HepG2 (cell line): ENCODE measurements around the gene HMCN1. TPM values are rescaled to one million over a fixed set of nuclear protein-coding genes. Genes with fewer than 3 reads are reported as not detected.

Experiments used
- ATAC-seq: fragments of 200-7000 bp; cut with Tn5 transposase; 3 replicates; pipeline ENCODE4 v1.9.1; 2020; ENCODE audit warnings: mild to moderate bottlenecking, moderate library complexity
- BruUV-seq: library from RNA; stranded (reverse); fragments of 400-500 nt; replicated peaks from 2 replicates; lab custom pipeline; 2021; lab: Mats Ljungman, UMichigan
- CTCF ChIA-PET: fragments of 300-600 bp; formaldehyde crosslinking; extraction: SDS; loops from one replicate; lab custom pipeline; 2021; ENCODE audit warnings: low total read pairs, inconsistent platforms, low intra/inter-chr PET ratio; lab: Yijun Ruan, JAX
- POLR2A ChIA-PET: fragments of 350-600 bp; sonication (Branson Sonifier 250); formaldehyde crosslinking; loops from one replicate; lab custom pipeline; 2020; ENCODE audit warnings: antibody characterized with exemption, inconsistent platforms; lab: Yijun Ruan, JAX
- DNase-seq: peaks from one replicate; pipeline ENCODE4 v3.0.0-alpha.2; 2015; ENCODE audit warnings: low spot score
- FAIRE-seq: peaks from 3 replicates; lab custom pipeline; 2011; peaks lifted over from hg19 to GRCh38; lab: Jason Lieb, UNC
- H2AFZ ChIP-seq: one replicate; pipeline ENCODE4 v1.6.1; 2011; ENCODE audit warnings: low read length, inconsistent platforms
- H3K27ac ChIP-seq: fragments of 300-600 bp; 3 replicates; pipeline ENCODE4 v1.8.0; 2011; ENCODE audit warnings: mixed run types, mild to moderate bottlenecking, mixed read lengths, low read length, inconsistent platforms; ENCODE audit not compliant: insufficient read depth; ENCODE audit errors: extremely low read length
- H3K27me3 ChIP-seq, 2 experiments: fragments of 200-600 bp in 1 of 2; 2 replicates in 1 of 2; 3 replicates in 1 of 2; pipeline versions ENCODE4 v1.6.0 to v1.8.0; 2011; ENCODE audit warnings: low read length in 2 of 2, mild to moderate bottlenecking in 2 of 2, moderate library complexity in 2 of 2, inconsistent platforms in 1 of 2; ENCODE audit not compliant: insufficient read depth in 2 of 2, control insufficient read depth in 1 of 2
- H3K36me3 ChIP-seq, 2 experiments: fragments of 200-600 bp in 1 of 2; replicated peaks in 1 of 2; 2 replicates in 1 of 2; 3 replicates in 1 of 2; pipeline versions ENCODE4 v1.5.1 to v1.8.0; 2011; ENCODE audit warnings: low read length in 2 of 2, inconsistent platforms in 1 of 2; ENCODE audit not compliant: insufficient read depth in 2 of 2, control insufficient read depth in 1 of 2
- H3K4me1 ChIP-seq: 2 replicates; pipeline ENCODE4 v1.5.1; 2012; ENCODE audit warnings: low read length, inconsistent platforms; ENCODE audit not compliant: insufficient read depth
- H3K4me2 ChIP-seq: 2 replicates; pipeline ENCODE4 v1.6.0; 2011; ENCODE audit warnings: low read depth, low read length, inconsistent platforms
- H3K4me3 ChIP-seq, 3 experiments: fragments of 200-600 bp in 1 of 3; sonication (generic), shearing (Covaris generic) in 1 of 3; replicated peaks in 1 of 3; 2 replicates each; pipeline ENCODE4 v1.5.1; 2011 to 2016; ENCODE audit warnings: low read length in 3 of 3, inconsistent platforms in 2 of 3, low read depth in 2 of 3, mild to moderate bottlenecking in 2 of 3, control low read depth in 1 of 3, mixed read lengths in 1 of 3; ENCODE audit not compliant: insufficient read depth in 1 of 3
- H3K79me2 ChIP-seq: one replicate; pipeline ENCODE4 v1.6.1; 2011; ENCODE audit warnings: low read length, inconsistent platforms; ENCODE audit not compliant: insufficient read depth
- H3K9ac ChIP-seq: 2 replicates; pipeline ENCODE4 v1.6.0; 2011; ENCODE audit warnings: mild to moderate bottlenecking, low read depth, low read length, inconsistent platforms; ENCODE audit not compliant: insufficient read depth
- H3K9me3 ChIP-seq: 2 replicates; pipeline ENCODE4 v1.5.1; 2012; ENCODE audit warnings: mild to moderate bottlenecking, low read length
- H4K20me1 ChIP-seq: 2 replicates; pipeline ENCODE4 v1.6.0; 2011; ENCODE audit warnings: inconsistent platforms, mild to moderate bottlenecking, low read length, moderate library complexity; ENCODE audit not compliant: insufficient read depth
- ATF1 ChIP-seq: IDR thresholded peaks from 2 replicates; pipeline ENCODE4 v1.6.1; 2016; ENCODE audit warnings: mild to moderate bottlenecking, control low read depth
- CCAR2 ChIP-seq: fragments of 200-400 bp; formaldehyde crosslinking; optimal IDR thresholded peaks from 2 replicates; pipeline ENCODE3; 2018; ENCODE audit warnings: low read depth, mild to moderate bottlenecking, low read length, moderate library complexity
- HNRNPL ChIP-seq: fragments of 200-400 bp; formaldehyde crosslinking; IDR thresholded peaks from 2 replicates; pipeline ENCODE4 v1.6.1; 2017; ENCODE audit warnings: mild to moderate bottlenecking, low read depth, low read length
- SAFB2 ChIP-seq: sonication (generic); formaldehyde crosslinking; IDR thresholded peaks from 2 replicates; pipeline ENCODE4 v1.5.1; 2020; ENCODE audit warnings: missing genetic modification reagents, low read depth, mild to moderate bottlenecking, borderline replicate concordance
- SCMH1 ChIP-seq: sonication (generic); formaldehyde crosslinking; IDR thresholded peaks from 2 replicates; pipeline ENCODE4 v1.9.0; 2021; ENCODE audit warnings: missing genetic modification reagents, mild to moderate bottlenecking, borderline replicate concordance
- SRSF9 ChIP-seq: fragments of 200-400 bp; formaldehyde crosslinking; IDR thresholded peaks from 2 replicates; pipeline ENCODE4 v1.6.1; 2018; ENCODE audit warnings: borderline replicate concordance, mild to moderate bottlenecking, low read depth, low read length; ENCODE audit not compliant: insufficient read depth, poor library complexity, severe bottlenecking
- ZBTB3 ChIP-seq: sonication (generic); formaldehyde crosslinking; IDR thresholded peaks from 2 replicates; pipeline ENCODE4 v1.4.0; 2020; ENCODE audit warnings: low read depth, mild to moderate bottlenecking, moderate library complexity, missing genetic modification reagents, borderline replicate concordance
- ZBTB37 ChIP-seq: sonication (generic); formaldehyde crosslinking; IDR thresholded peaks from 2 replicates; pipeline ENCODE4 v1.4.0; 2020; ENCODE audit warnings: mild to moderate bottlenecking, missing genetic modification reagents
- ZBTB38 ChIP-seq: sonication (generic); formaldehyde crosslinking; IDR thresholded peaks from 2 replicates; pipeline ENCODE4 v1.5.1; 2020; ENCODE audit warnings: mild to moderate bottlenecking, missing genetic modification reagents
- ZNF343 ChIP-seq: sonication (generic); formaldehyde crosslinking; IDR thresholded peaks from 2 replicates; pipeline ENCODE4 v1.4.0; 2020; ENCODE audit warnings: mild to moderate bottlenecking, missing genetic modification reagents
- ZNF878 ChIP-seq: sonication (generic); formaldehyde crosslinking; IDR thresholded peaks from 2 replicates; pipeline ENCODE4 v1.8.1; 2023; ENCODE audit warnings: mild to moderate bottlenecking, missing genetic modification reagents, moderate library complexity
- WGBS: methylation state at CpG from one replicate; pipeline ENCODE4 v1.1.6; 2017; ENCODE audit warnings: low lambda C conversion rate; 5-methylcytosine and 5-hydroxymethylcytosine counted together
- in situ Hi-C: cut with HindIII; loops from 2 replicates; pipeline ENCODE4 v1.10.0; 2017; ENCODE audit warnings: low pct_unique_long_range_greater_than_20kb; ENCODE audit not compliant: extremely low pct_ligation_motif_present
- intact Hi-C: fragments of 100-400 bp; cut with micrococcal nuclease; formaldehyde crosslinking; loops from one replicate; pipeline ENCODE4 v1.10.0; 2022; ENCODE audit not compliant: unreplicated experiment
- polyA plus RNA-seq, 8 experiments: library from polyadenylated mRNA; depleted of rRNA in 3 of 8; stranded (reverse) in 7 of 8; unstranded in 1 of 8; fragments of >200 nt; fragmentation: Illumina TruSeq in 4 of 8; extraction: Trizol in 4 of 8; gene quantifications; 2 replicates each; pipeline versions ENCODE4 v1.2.1 to v1.2.3, GENCODE V29; 2011 to 2016; ENCODE audit warnings: low read depth in 4 of 8, missing spikeins in 1 of 8, mixed read lengths in 1 of 8; ENCODE audit not compliant: insufficient read depth in 1 of 8
- total RNA-seq, 5 experiments: library from RNA; depleted of rRNA; stranded (reverse); fragments of >200 nt; fragmentation: Illumina TruSeq; extraction: Trizol; gene quantifications; 2 replicates each; pipeline ENCODE4 v1.2.3, GENCODE V29; 2016; ENCODE audit warnings: low read depth in 1 of 5
- TF ChIP-seq, protein P1 (sequence below): sonication (generic); formaldehyde crosslinking; IDR thresholded peaks from 2 replicates; pipeline ENCODE4; 2020; ENCODE audit warnings: missing genetic modification reagents, mild to moderate bottlenecking, borderline replicate concordance
- TF ChIP-seq, protein P2 (sequence below): sonication (generic); formaldehyde crosslinking; IDR thresholded peaks from 2 replicates; pipeline ENCODE4 v1.9.0; 2021; ENCODE audit warnings: mild to moderate bottlenecking, missing genetic modification reagents

The HMCN1 gene
- total and polyA plus RNA-seq, 2 of the 13 experiments (the other 11 are each of a cell fraction or from before 2014, with no cell fraction given): 0.03 TPM; not detected in 1

DNA sequence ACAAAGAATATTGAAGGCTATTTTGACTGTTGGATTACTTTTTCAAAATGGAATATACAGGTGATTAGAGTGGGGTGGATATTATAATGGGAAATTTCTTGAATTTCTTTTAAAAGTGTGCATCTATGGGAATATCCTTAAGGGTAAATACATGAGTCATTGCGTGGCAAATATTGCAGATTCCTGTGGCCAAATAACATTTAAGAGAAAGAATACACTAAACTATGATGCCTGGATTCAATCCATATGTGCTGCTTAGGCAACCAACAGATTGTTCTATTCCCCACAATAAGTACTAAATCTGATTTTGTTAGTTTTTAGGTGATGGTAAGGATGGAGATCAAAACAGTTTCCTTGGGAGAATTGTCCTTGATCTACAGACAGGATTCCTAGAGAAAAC lies 119.5 kb downstream of the HMCN1 start:
- intact Hi-C loops: no loop called here
- Histone ChIP-seq H3K27ac (no peak overlapping the region), H2AFZ (no peak overlapping the region), H3K27me3 (no peaks in the 10 kb centered on the region), H3K4me3 (no peak overlapping the region), H3K4me1 (no peaks in the 10 kb centered on the region), H4K20me1 (no peaks in the 10 kb centered on the region), H3K36me3 (no peaks in the 10 kb centered on the region), H3K9me3 (no peaks in the 10 kb centered on the region), H3K4me2 (no peak overlapping the region), H3K9ac (no peak overlapping the region), H3K79me2 (no peaks in the 10 kb centered on the region)
- FAIRE-seq (no peak), DNase-seq (no peak), ATAC-seq (no peak)
- POLR2A ChIA-PET: no interaction called here
- in situ Hi-C loops: no loop called here
- 0% methylated on average over 1 of the region's 1 CpG for WGBS
- CTCF ChIA-PET: no interaction called here
- no TSS peak for BruUV-seq
- no peak for TF ChIP-seq SAFB2
- TF ChIP-seq HNRNPL: no peak
- TF ChIP-seq, protein P1, sequence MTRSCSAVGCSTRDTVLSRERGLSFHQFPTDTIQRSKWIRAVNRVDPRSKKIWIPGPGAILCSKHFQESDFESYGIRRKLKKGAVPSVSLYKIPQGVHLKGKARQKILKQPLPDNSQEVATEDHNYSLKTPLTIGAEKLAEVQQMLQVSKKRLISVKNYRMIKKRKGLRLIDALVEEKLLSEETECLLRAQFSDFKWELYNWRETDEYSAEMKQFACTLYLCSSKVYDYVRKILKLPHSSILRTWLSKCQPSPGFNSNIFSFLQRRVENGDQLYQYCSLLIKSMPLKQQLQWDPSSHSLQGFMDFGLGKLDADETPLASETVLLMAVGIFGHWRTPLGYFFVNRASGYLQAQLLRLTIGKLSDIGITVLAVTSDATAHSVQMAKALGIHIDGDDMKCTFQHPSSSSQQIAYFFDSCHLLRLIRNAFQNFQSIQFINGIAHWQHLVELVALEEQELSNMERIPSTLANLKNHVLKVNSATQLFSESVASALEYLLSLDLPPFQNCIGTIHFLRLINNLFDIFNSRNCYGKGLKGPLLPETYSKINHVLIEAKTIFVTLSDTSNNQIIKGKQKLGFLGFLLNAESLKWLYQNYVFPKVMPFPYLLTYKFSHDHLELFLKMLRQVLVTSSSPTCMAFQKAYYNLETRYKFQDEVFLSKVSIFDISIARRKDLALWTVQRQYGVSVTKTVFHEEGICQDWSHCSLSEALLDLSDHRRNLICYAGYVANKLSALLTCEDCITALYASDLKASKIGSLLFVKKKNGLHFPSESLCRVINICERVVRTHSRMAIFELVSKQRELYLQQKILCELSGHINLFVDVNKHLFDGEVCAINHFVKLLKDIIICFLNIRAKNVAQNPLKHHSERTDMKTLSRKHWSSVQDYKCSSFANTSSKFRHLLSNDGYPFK (CRISPR knock-in tag): no peak
- no peak for TF ChIP-seq ZBTB37 (CRISPR knock-in tag)
- TF ChIP-seq ZNF878 (CRISPR knock-in tag): no peak
- no peak for TF ChIP-seq ZBTB3 (CRISPR knock-in tag)
- TF ChIP-seq, protein P2, sequence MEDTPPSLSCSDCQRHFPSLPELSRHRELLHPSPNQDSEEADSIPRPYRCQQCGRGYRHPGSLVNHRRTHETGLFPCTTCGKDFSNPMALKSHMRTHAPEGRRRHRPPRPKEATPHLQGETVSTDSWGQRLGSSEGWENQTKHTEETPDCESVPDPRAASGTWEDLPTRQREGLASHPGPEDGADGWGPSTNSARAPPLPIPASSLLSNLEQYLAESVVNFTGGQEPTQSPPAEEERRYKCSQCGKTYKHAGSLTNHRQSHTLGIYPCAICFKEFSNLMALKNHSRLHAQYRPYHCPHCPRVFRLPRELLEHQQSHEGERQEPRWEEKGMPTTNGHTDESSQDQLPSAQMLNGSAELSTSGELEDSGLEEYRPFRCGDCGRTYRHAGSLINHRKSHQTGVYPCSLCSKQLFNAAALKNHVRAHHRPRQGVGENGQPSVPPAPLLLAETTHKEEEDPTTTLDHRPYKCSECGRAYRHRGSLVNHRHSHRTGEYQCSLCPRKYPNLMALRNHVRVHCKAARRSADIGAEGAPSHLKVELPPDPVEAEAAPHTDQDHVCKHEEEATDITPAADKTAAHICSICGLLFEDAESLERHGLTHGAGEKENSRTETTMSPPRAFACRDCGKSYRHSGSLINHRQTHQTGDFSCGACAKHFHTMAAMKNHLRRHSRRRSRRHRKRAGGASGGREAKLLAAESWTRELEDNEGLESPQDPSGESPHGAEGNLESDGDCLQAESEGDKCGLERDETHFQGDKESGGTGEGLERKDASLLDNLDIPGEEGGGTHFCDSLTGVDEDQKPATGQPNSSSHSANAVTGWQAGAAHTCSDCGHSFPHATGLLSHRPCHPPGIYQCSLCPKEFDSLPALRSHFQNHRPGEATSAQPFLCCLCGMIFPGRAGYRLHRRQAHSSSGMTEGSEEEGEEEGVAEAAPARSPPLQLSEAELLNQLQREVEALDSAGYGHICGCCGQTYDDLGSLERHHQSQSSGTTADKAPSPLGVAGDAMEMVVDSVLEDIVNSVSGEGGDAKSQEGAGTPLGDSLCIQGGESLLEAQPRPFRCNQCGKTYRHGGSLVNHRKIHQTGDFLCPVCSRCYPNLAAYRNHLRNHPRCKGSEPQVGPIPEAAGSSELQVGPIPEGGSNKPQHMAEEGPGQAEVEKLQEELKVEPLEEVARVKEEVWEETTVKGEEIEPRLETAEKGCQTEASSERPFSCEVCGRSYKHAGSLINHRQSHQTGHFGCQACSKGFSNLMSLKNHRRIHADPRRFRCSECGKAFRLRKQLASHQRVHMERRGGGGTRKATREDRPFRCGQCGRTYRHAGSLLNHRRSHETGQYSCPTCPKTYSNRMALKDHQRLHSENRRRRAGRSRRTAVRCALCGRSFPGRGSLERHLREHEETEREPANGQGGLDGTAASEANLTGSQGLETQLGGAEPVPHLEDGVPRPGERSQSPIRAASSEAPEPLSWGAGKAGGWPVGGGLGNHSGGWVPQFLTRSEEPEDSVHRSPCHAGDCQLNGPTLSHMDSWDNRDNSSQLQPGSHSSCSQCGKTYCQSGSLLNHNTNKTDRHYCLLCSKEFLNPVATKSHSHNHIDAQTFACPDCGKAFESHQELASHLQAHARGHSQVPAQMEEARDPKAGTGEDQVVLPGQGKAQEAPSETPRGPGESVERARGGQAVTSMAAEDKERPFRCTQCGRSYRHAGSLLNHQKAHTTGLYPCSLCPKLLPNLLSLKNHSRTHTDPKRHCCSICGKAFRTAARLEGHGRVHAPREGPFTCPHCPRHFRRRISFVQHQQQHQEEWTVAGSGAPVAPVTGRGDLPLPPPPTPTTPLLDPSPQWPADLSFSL (CRISPR knock-in tag): no peak
- no peak for TF ChIP-seq CCAR2
- TF ChIP-seq SCMH1 (CRISPR knock-in tag): no peak
- no peak for TF ChIP-seq ZNF343 (CRISPR knock-in tag)
- TF ChIP-seq ATF1 (CRISPR knock-in tag): no peak
- TF ChIP-seq SRSF9: no peak
- TF ChIP-seq ZBTB38 (CRISPR knock-in tag): no peak
